NB4 (cell line): ENCODE measurements around the gene ERVMER34-1.

Experiments used
- DNase-seq: peaks from one replicate; pipeline ENCODE4 v3.0.0; 2010; ENCODE audit warnings: low read depth
- H3K4me3 ChIP-seq: one replicate; pipeline ENCODE4 v1.5.1; 2011; ENCODE audit warnings: mild to moderate bottlenecking, low read depth, low read length, moderate library complexity
- CTCF ChIP-seq: IDR thresholded peaks from one replicate; pipeline ENCODE4 v1.5.1; 2012; ENCODE audit warnings: low read depth, low read length
- MYC ChIP-seq: IDR thresholded peaks from 2 replicates; pipeline ENCODE4 v1.6.1; 2011; ENCODE audit warnings: low read depth, low read length
- POLR2A ChIP-seq: IDR thresholded peaks from 2 replicates; pipeline ENCODE4 v1.6.1; 2011; ENCODE audit warnings: mild to moderate bottlenecking; ENCODE audit not compliant: insufficient read length; ENCODE audit errors: extremely low read depth
- TF ChIP-seq, protein P1 (sequence below): IDR thresholded peaks from 2 replicates; pipeline ENCODE4 v1.6.1; 2011; ENCODE audit warnings: low read depth, low read length

The ERVMER34-1 gene

GRCh38 chr4:52752936-52753335 lies 1.7 kb upstream of the ERVMER34-1 start:
- DNase-seq = no peak
- TF ChIP-seq POLR2A = no peak
- no peak for TF ChIP-seq CTCF
- no peak for TF ChIP-seq MYC
- TF ChIP-seq, protein P1, sequence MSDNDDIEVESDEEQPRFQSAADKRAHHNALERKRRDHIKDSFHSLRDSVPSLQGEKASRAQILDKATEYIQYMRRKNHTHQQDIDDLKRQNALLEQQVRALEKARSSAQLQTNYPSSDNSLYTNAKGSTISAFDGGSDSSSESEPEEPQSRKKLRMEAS = no peak
- no peak overlapping the region for H3K4me3 ChIP-seq

DNA sequence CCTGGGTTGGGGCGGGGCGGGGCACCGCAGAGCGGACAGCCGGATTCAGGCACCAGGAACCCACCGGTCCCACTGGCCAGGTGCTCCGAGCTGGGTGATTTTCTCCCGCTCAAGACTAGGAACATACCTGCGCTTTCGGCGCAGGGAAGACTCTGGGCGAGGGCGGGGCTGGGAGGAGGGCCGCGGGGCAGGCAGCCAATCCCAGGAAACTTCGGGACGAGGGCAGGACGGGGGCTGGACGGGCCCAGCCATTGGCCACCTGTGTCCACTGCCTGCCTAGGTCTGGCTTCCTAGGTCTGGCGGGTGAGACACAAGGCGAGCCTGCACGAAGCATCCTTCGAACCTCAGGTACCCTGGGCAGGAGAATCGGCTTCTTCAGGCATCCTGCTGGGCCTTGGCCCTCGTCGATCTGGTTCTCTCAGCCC lies 274 bp upstream of the ERVMER34-1 start:
- H3K4me3 ChIP-seq = no peak overlapping the region
- no peak for DNase-seq
- TF ChIP-seq CTCF = no peak
- no peak for TF ChIP-seq POLR2A
- no peak for TF ChIP-seq MYC

DNA sequence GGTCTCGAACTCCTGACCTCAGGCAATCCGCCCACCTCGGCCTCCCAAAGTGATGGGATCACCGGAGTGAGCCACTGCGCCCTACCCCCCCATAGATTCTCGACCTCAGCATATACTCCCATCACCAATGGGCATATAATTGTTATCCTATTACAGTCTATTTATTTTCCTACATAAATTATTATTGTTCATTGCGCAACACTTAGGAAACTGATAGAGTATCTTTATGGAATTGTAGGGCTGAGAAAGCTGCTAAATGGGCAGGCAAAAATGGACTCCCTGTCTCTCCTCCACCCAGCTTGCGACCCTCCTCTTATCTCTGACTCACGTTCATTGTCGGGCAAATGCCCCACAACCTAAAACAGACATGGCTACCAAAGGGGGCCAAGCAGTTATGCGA lies 1.0 kb downstream of the ERVMER34-1 start:
- TF ChIP-seq POLR2A (no peak), MYC (no peak), CTCF (no peak)
- TF ChIP-seq, protein P1 = no peak
- H3K4me3 ChIP-seq = no peak overlapping the region
- DNase-seq = no peak

- DNase-seq = no peak
- H3K4me3 ChIP-seq = no peak overlapping the region
- no peak for TF ChIP-seq CTCF
- no peak for TF ChIP-seq POLR2A
- TF ChIP-seq, protein P1 = no peak
- TF ChIP-seq MYC = no peak
Observed at GRCh38 chr4:52748432-52748831, 2.8 kb downstream of the ERVMER34-1 start.

GRCh38 chr4:52744588-52744987 lies 6.6 kb downstream of the ERVMER34-1 start:
- H3K4me3 ChIP-seq = no peak overlapping the region
- no peak for DNase-seq
- TF ChIP-seq CTCF = no peak
- TF ChIP-seq MYC = no peak
- TF ChIP-seq POLR2A = no peak
- TF ChIP-seq, protein P1 = no peak

- TF ChIP-seq CTCF = no peak
- TF ChIP-seq MYC = no peak
- TF ChIP-seq, protein P1 = no peak
- TF ChIP-seq POLR2A = no peak
- no peak overlapping the region for H3K4me3 ChIP-seq
- no peak for DNase-seq
Observed at GRCh38 chr4:52743444-52744019, 7.7 kb downstream of the ERVMER34-1 start.
